ENCODE results near the gene MEGF11.

- TF ChIP-seq CTCF (IDR thresholded peaks at IDR 0.05; ENCODE audit: low read depth, low read length): no peak
- no peak for TF ChIP-seq EZH2phosphoT487 (IDR thresholded peaks at IDR 0.05; ENCODE audit: low read depth)
These were observed 91.3 kb downstream of the MEGF11 start for GRCh38 chr15:66162286-66162685.

Measured in OCI-LY3 (cell line).